Measurements from ENCODE around the gene NUP62. TPM values are rescaled to one million over a fixed set of nuclear protein-coding genes. Genes with fewer than 3 reads are reported as not detected.
"Not testable (repeated sequence)": the region's sequence is repeated elsewhere in the genome, so short reads cannot be mapped to it uniquely, and the experiment has no call there.

Gene NUP62
- total and polyA plus RNA-seq, 2 of the 4 experiments (the other 2 are of a cell fraction), result 21.3 to 29.7 TPM

DNA sequence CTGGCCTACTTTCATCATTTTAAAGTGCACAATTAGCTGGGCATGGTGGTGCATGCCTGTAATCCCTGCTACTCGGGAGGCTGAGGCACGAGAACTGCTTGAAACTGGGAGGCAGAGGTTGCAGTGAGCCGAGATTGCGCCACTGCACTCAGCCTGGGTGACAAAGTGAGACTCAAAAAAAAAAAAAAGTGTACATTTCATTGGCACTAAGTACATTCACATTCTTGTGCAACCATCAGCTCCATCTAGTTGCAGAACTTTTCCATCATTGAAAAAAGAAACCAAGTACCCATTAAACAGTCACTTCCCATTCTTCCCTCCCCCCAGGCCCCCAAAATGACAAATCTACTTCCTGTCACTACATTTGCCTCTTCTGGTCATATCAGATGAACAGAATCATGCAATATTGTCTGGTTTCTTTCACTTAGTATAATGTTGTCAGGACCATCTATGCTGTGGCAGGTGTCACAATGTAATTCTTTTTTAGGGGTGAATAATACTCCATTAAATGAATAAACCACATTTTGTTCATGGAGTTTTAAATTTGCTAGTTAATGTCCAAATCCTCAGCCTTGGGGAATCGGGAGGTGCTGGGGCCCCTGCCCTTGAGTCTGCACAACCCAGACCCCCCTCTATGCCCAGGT lies 39.1 kb upstream of the NUP62 start:
- intact Hi-C loops (cut with micrococcal nuclease), result no loop called here
- no peak overlapping the region for H3K27ac ChIP-seq (ENCODE audit: insufficient read depth, low read length)
- WGBS, 2 experiments (ENCODE audit: extremely low coverage in 2 of 2, insufficient read length in 1 of 2), result 60% methylated on average over 3 of the region's 5 CpGs; no CpG with 5 or more reads in 1 of the 2 experiments
- H3K27me3 ChIP-seq (ENCODE audit: control insufficient read depth, insufficient read depth, low read length), result peaks cover 8% of the 10 kb centered on the region
- ATAC-seq (ENCODE audit: low read depth) (no peak), DNase-seq (no peak)
- no peaks in the 10 kb centered on the region for H3K9me1 ChIP-seq (ENCODE audit: insufficient read depth, low read length)
- no peaks in the 10 kb centered on the region; the same call in 1 of the 2 replicates for H4K20me1 ChIP-seq (ENCODE audit: insufficient read depth, low read length)
- H3K18ac ChIP-seq (ENCODE audit: low read depth, low read length), result no peak overlapping the region
- H3K9me3 ChIP-seq (ENCODE audit: control insufficient read depth, insufficient read depth, low read length), result no peaks in the 10 kb centered on the region
- H3K79me1 ChIP-seq (ENCODE audit: low read depth in 1 of 2, low read length in 2 of 2), result no peaks in the 10 kb centered on the region
- in situ Hi-C loops (cut with MboI; ENCODE audit: low sequenced_read_pairs), result no loop called here
- no TSS peak for BruUV-seq (replicated peaks)
- no peak overlapping the region for H3K9ac ChIP-seq (ENCODE audit: low read depth, low read length)
- H3K23ac ChIP-seq (ENCODE audit: low read depth, low read length), result no peak overlapping the region
- H2AFZ ChIP-seq (replicated peaks; ENCODE audit: low read length, poor library complexity), result no peak overlapping the region
- H3K4me3 ChIP-seq (ENCODE audit: insufficient read depth, low read depth, low read length), result no peak overlapping the region
- TF ChIP-seq FOS (IDR thresholded peaks at IDR 0.05; ENCODE audit: low read depth, low read length) (no peak), RAD21 (IDR thresholded peaks at IDR 0.05; ENCODE audit: low read length) (no peak), CEBPB (IDR thresholded peaks at IDR 0.05; ENCODE audit: low read depth, low read length) (no peak), MAFK (IDR thresholded peaks at IDR 0.05; ENCODE audit: low read depth, low read length) (no peak), POLR2A (IDR thresholded peaks at IDR 0.05; ENCODE audit: low read depth, low read length) (no peak), NFE2L2 (IDR thresholded peaks at IDR 0.05; ENCODE audit: low read depth, low read length) (no peak), BHLHE40 (IDR thresholded peaks at IDR 0.05; ENCODE audit: low read depth, low read length) (no peak), CHD1 (IDR thresholded peaks at IDR 0.05; ENCODE audit: low read depth, low read length) (no peak), MXI1 (IDR thresholded peaks at IDR 0.05; ENCODE audit: borderline replicate concordance, low read depth, low read length) (no peak)
- H2AK9ac ChIP-seq (replicated peaks; ENCODE audit: low read depth, low read length, poor library complexity), result no peak overlapping the region
- H2BK20ac ChIP-seq (ENCODE audit: low read depth, low read length), result no peak overlapping the region
- CTCF ChIA-PET, result no interaction called here
- H3K36me3 ChIP-seq (ENCODE audit: control insufficient read depth, insufficient read depth, low read length), result no peaks in the 10 kb centered on the region
- no peak overlapping the region for H4K91ac ChIP-seq (ENCODE audit: insufficient read depth, low read depth, low read length)
- H2BK15ac ChIP-seq (ENCODE audit: low read depth, low read length), result no peak overlapping the region
- no peak overlapping the region for H3K4me2 ChIP-seq (ENCODE audit: low read depth, low read length)
- no peak overlapping the region for H2AK5ac ChIP-seq (ENCODE audit: low read depth, low read length)
- dilution Hi-C loops (cut with HindIII; ENCODE audit: low sequenced_read_pairs, unreplicated experiment), result no loop called here
- POLR2A ChIA-PET (ENCODE audit: unreplicated experiment), result no interaction called here
- H3K4ac ChIP-seq (ENCODE audit: low read depth, low read length), result no peak overlapping the region
- no peaks in the 10 kb centered on the region for H3K4me1 ChIP-seq (ENCODE audit: control insufficient read depth, insufficient read depth, low read length)
- H4K8ac ChIP-seq (ENCODE audit: low read depth in 2 of 2, low read length in 2 of 2), result no peak overlapping the region
- H2BK120ac ChIP-seq (ENCODE audit: low read depth, low read length), result no peak overlapping the region
- no peak overlapping the region for H4K5ac ChIP-seq (ENCODE audit: low read depth, low read length)
- H3K14ac ChIP-seq (replicated peaks; ENCODE audit: low read depth, low read length), result no peak overlapping the region
- H2BK5ac ChIP-seq (ENCODE audit: low read depth, low read length, poor library complexity, severe bottlenecking), result no peak overlapping the region
- no peak overlapping the region for H3K56ac ChIP-seq (ENCODE audit: extremely low read depth, insufficient read depth, low read length)

GRCh38 chr19:49960980-49961379 lies 31.7 kb upstream of the NUP62 start, which contains the start of gene SIGLEC11:
Gene SIGLEC11, minus strand, starts transcription at chr19:49961172. Its CDS starts 91 bp downstream, at chr19:49961081.
- H2BK120ac ChIP-seq (ENCODE audit: low read depth, low read length); H3K27me3 ChIP-seq (ENCODE audit: control insufficient read depth, insufficient read depth, low read length); H3K36me3 ChIP-seq (ENCODE audit: control insufficient read depth, insufficient read depth, low read length); BruUV-seq (replicated peaks); CTCF ChIA-PET; H2BK15ac ChIP-seq (ENCODE audit: low read depth, low read length); H4K91ac ChIP-seq (ENCODE audit: insufficient read depth, low read depth, low read length); H2AK9ac ChIP-seq (replicated peaks; ENCODE audit: low read depth, low read length, poor library complexity); H3K4ac ChIP-seq (ENCODE audit: low read depth, low read length); H3K23ac ChIP-seq (ENCODE audit: low read depth, low read length); H4K20me1 ChIP-seq (ENCODE audit: insufficient read depth, low read length); H4K5ac ChIP-seq (ENCODE audit: low read depth, low read length); H3K4me1 ChIP-seq (ENCODE audit: control insufficient read depth, insufficient read depth, low read length); H3K9me1 ChIP-seq (ENCODE audit: insufficient read depth, low read length); H3K4me3 ChIP-seq (ENCODE audit: insufficient read depth, low read depth, low read length); H2AFZ ChIP-seq (replicated peaks; ENCODE audit: low read length, poor library complexity); H3K4me2 ChIP-seq (ENCODE audit: low read depth, low read length); dilution Hi-C loops (cut with HindIII; ENCODE audit: low sequenced_read_pairs, unreplicated experiment); H3K14ac ChIP-seq (replicated peaks; ENCODE audit: low read depth, low read length); in situ Hi-C loops (cut with MboI; ENCODE audit: low sequenced_read_pairs); ATAC-seq (ENCODE audit: low read depth); H2BK20ac ChIP-seq (ENCODE audit: low read depth, low read length); POLR2A ChIA-PET (ENCODE audit: unreplicated experiment); H3K56ac ChIP-seq (ENCODE audit: extremely low read depth, insufficient read depth, low read length); H3K79me1 ChIP-seq (ENCODE audit: low read depth in 1 of 2, low read length in 2 of 2); H2BK5ac ChIP-seq (ENCODE audit: low read depth, low read length, poor library complexity, severe bottlenecking); H4K8ac ChIP-seq (ENCODE audit: low read depth in 2 of 2, low read length in 2 of 2); intact Hi-C loops (cut with micrococcal nuclease); H3K18ac ChIP-seq (ENCODE audit: low read depth, low read length); H3K9me3 ChIP-seq (ENCODE audit: control insufficient read depth, insufficient read depth, low read length); H2AK5ac ChIP-seq (ENCODE audit: low read depth, low read length); H3K27ac ChIP-seq (ENCODE audit: insufficient read depth, low read length); DNase-seq; H3K9ac ChIP-seq (ENCODE audit: low read depth, low read length): not testable (repeated sequence)
- WGBS, 2 experiments (ENCODE audit: extremely low coverage in 2 of 2, insufficient read length in 1 of 2), result no CpG with 5 or more reads among the region's 10 CpGs
